CD4-positive, alpha-beta T cell treated with Interferon gamma for 1 hour (primary cell): ENCODE measurements around the gene KDM1B.
"Not testable (repeated sequence)": the region's sequence is repeated elsewhere in the genome, so short reads cannot be mapped to it uniquely, and the experiment has no call there.

Experiments
- DNase-seq: peaks from one replicate; pipeline ENCODE4 v3.0.0-alpha.2; 2020

Gene KDM1B

GRCh38 chr6:18155150-18155863 lies at the start of gene KDM1B:
TSS of gene KDM1B (plus strand) at chr6:18155422. CDS start at chr6:18159896, 4,474 bp downstream.
- peak; percentile 98 for DNase-seq

GRCh38 chr6:18107061-18107460 lies 48.2 kb upstream of the KDM1B start:
- no peak for DNase-seq

- no peak for DNase-seq
These were observed 45.1 kb upstream of the KDM1B start for GRCh38 chr6:18110162-18110561.

GRCh38 chr6:18115356-18115755 lies 39.9 kb upstream of the KDM1B start:
- no peak for DNase-seq

- no peak for DNase-seq
These were observed 38.1 kb upstream of the KDM1B start for GRCh38 chr6:18117136-18117535.

- no peak for DNase-seq
These were observed 36.9 kb upstream of the KDM1B start for GRCh38 chr6:18118330-18118729.

- no peak for DNase-seq
These were observed 36.0 kb upstream of the KDM1B start for GRCh38 chr6:18119236-18119635.

GRCh38 chr6:18121580-18122127 lies 33.6 kb upstream of the KDM1B start:
- no peak for DNase-seq

GRCh38 chr6:18122128-18123093 lies 32.8 kb upstream of the KDM1B start, which contains the start of gene NHLRC1:
TSS of gene NHLRC1 (minus strand) at chr6:18122677. CDS start at chr6:18122606, 71 bp downstream.
- DNase-seq, result peak; percentile 79

- no peak for DNase-seq
These were observed 29.1 kb upstream of the KDM1B start for GRCh38 chr6:18126121-18126520.

- no peak for DNase-seq
These were observed 22.9 kb upstream of the KDM1B start for GRCh38 chr6:18132346-18132745.

- no peak for DNase-seq
These were observed 20.1 kb upstream of the KDM1B start for GRCh38 chr6:18135171-18135570.

GRCh38 chr6:18136260-18136659 lies 19.0 kb upstream of the KDM1B start:
- DNase-seq, result no peak

GRCh38 chr6:18138906-18139305 lies 16.3 kb upstream of the KDM1B start:
- no peak for DNase-seq

GRCh38 chr6:18139935-18140621 lies 15.1 kb upstream of the KDM1B start:
- no peak for DNase-seq

GRCh38 chr6:18141805-18142590 lies 13.2 kb upstream of the KDM1B start:
- no peak for DNase-seq

GRCh38 chr6:18142591-18142861 lies 12.7 kb upstream of the KDM1B start:
- no peak for DNase-seq

- no peak for DNase-seq
These were observed 8.1 kb upstream of the KDM1B start for GRCh38 chr6:18147160-18147559.

- DNase-seq, result no peak
These were observed 7.6 kb upstream of the KDM1B start for GRCh38 chr6:18147616-18148015.

GRCh38 chr6:18148304-18149025 lies 6.8 kb upstream of the KDM1B start:
- DNase-seq, result peak; percentile 14

- DNase-seq, result not testable (repeated sequence)
These were observed 3.8 kb upstream of the KDM1B start for GRCh38 chr6:18151391-18151790.

GRCh38 chr6:18151801-18152200 lies 3.4 kb upstream of the KDM1B start:
- no peak for DNase-seq
